22Rv1 (cell line): ENCODE measurements around the gene TTLL8.

Experiments
- ZFX ChIP-seq: fragments of 450-650 bp; IDR thresholded peaks from 2 replicates; pipeline ENCODE4 v1.6.1; 2017; ENCODE audit warnings: antibody characterized with exemption, borderline replicate concordance
- TF ChIP-seq, protein P1 (sequence below): fragments of 450-650 bp; IDR thresholded peaks from 2 replicates; pipeline ENCODE4 v1.5.1; 2017; ENCODE audit warnings: mild to moderate bottlenecking

DNA sequence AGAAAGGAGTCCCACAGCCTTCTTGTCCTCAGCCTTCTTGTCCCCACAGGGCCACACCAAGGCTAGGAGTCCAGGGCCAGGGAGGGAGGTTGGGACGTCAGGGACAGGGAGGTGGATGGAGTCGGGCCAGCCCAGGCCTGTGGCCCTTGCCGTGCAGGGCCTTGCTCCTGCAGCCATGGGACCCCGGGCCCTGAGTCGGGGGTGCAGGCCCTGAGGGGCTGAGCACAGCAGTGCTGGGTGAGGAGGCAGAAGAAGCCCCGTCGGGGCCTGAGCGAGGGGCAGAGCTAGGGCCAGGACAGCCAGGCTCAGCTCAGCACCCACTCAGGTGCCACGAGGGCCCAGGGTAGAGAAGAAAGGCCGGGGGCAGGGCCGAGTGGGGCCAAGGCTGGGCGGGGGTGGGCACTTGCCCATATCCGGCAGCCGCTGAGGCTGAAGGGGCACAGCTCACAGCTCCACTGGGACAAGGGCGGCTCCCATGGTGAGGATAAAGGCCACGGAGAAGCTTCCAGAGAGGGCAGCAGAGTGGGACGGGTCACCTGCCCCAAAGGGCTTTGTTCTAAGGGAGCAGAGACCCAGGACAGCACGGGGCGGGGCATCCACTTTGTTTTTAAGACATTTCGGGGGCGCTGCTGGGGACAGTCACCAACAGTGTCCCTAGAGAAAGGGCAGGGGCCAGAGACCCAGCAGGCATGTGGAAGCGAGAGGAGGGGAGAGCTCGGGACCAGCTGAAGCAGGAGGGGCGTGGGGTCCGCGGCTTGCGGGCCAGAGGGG is 23.5 kb upstream of the TTLL8 start:
- TF ChIP-seq, protein P1, sequence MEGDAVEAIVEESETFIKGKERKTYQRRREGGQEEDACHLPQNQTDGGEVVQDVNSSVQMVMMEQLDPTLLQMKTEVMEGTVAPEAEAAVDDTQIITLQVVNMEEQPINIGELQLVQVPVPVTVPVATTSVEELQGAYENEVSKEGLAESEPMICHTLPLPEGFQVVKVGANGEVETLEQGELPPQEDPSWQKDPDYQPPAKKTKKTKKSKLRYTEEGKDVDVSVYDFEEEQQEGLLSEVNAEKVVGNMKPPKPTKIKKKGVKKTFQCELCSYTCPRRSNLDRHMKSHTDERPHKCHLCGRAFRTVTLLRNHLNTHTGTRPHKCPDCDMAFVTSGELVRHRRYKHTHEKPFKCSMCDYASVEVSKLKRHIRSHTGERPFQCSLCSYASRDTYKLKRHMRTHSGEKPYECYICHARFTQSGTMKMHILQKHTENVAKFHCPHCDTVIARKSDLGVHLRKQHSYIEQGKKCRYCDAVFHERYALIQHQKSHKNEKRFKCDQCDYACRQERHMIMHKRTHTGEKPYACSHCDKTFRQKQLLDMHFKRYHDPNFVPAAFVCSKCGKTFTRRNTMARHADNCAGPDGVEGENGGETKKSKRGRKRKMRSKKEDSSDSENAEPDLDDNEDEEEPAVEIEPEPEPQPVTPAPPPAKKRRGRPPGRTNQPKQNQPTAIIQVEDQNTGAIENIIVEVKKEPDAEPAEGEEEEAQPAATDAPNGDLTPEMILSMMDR, result no peak
- TF ChIP-seq ZFX, result no peak
